Activated CD8-positive, alpha-beta memory T cell treated with anti-CD3 and anti-CD28 coated beads, Interleukin-2, amount 50 U/mL, for 1 hour (primary cell): ENCODE data around the gene CNTNAP2.

Experiments used
- DNase-seq: peaks from one replicate; pipeline ENCODE4 v3.0.0-alpha.2; 2020; ENCODE audit errors: extremely low read depth

The CNTNAP2 gene

DNA sequence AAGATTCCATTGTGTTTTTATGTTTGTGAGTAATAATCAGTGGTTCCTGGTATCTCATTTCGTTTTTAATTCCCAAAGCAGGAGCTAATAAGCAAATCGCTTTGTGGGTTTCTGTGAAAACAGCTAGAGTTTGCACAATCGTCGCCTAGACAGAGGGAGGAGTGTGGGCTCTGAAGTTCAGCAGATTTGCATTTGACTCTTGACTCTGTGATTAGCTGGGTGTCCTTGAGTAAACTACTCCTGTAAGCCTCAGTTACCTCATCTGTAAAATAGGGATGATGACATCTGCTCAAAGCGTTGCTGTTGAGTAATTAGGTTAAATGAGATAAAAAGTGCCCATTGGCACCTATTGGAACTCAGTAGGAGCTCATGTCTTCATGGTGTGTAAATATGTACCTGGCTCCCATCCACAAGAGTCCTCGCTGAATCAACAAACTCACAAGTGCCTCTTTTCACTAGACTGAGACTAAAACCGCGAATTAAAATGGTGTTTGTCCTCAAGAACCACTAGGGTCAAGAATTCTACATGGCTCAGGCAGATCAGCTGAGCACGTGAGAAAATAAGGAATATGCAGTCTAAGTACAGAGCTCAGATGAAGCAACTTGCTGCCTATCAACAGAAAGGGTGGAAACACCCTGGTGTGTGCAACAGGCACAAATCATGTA, 2088.2 kb downstream of the CNTNAP2 start:
- DNase-seq: no peak

DNA sequence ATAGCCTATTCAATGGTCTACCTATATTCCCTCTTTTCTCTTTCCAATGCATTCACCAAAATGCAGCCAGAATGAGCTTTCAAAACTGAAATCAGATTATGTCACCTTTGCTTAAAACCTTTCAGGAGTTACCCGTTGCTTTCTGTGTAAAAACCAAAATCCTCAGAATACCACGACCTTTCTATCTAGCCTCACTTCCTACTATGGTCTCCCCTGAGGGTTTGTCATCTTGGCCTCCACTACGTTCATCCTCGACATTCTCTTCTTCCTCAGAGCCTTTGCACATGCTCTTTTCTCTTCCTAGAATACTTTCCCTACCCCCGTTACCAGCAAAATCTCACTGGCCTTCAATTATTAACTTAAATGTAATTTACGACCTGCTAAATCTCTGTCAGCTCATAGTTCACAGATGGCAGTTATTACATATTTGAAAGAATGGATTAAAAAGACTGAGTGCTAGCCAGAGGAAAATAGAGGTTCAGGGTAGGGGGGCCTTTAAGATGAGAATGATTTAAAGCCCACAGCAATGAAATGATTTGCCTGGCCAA, 2093.1 kb downstream of the CNTNAP2 start:
- no peak for DNase-seq

DNA sequence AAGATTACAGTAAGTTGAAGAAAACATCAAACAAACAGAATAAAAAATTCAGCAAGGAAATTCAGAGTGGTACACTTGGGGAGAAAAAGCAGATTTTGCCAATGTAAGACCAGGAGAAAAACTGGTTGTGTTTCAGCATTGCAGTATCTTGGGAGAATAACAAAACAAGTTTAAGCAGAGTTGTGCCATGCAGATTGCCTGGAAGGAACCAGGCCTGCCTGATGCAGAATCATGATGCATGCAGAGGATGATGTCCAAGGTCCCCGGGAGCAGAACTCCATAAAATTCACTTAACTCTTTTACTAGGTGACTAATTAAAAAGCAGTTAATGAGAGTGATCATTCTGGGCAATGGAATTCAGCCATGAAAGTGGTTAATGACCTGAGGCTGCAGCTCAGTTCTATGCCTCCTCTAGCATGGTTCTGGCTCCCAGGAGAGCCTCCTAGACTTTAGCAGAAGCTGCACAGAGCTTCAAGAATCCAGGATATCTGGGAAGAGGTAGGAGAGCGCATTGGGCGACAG, 2094.3 kb downstream of the CNTNAP2 start:
- DNase-seq: no peak

DNA sequence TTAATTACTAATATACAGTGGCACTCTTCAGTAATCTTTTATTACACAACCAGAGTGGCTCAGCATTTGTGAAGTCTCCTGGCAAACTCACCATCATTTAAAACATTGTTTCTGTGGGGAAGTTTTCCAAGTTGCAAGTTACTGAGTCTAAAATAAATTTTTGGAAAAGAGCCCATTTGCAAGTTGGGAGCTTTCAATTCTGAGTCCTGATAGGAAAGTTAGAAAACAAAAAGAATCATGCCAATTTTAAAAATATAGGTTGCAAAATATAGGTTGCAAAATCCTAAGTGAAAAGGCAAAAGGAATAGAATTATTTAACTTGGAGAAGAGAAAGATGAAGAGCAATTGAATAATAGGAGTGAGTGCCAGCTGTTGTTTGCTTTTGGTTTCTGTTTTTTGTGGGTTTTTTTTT, 2095.1 kb downstream of the CNTNAP2 start:
- no peak for DNase-seq

DNA sequence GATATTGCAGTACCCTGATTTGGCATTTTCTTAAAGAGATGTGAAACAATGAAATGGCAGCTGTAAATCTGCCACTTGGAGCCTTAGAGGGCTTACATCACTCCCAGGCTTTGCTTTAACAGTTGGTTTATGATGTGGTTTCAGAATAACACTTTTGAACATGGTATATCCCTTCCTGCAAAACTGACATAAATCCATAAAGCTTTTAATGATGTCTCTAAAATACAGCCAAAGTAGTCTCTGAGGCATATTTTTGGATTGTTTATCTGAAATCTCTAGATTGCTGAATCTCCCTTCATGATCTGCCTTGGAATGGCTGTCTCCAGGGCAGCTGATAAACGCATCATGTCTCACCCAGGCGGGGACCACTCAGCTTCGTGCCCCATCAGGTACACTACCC, 2096.1 kb downstream of the CNTNAP2 start:
- DNase-seq: no peak

DNA sequence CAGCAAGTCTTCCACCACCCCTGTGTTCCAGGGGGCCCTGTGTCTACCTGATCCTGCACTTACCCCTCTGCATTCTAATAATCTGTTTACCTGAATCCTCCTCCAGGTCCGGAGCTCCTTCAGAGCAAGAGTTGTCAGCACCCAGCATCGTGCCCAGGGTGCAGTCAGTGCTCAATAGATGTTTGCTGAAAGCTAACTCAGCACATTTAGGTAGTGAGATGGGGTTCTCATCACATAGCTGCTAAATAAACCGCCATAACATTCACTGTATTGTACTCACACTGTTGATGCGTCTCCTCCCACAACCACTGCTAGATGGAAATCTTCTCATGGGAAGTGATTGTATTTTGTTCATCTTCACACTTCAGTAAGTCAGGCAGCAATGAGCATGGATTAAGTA, 2097.5 kb downstream of the CNTNAP2 start:
- DNase-seq: no peak

DNA sequence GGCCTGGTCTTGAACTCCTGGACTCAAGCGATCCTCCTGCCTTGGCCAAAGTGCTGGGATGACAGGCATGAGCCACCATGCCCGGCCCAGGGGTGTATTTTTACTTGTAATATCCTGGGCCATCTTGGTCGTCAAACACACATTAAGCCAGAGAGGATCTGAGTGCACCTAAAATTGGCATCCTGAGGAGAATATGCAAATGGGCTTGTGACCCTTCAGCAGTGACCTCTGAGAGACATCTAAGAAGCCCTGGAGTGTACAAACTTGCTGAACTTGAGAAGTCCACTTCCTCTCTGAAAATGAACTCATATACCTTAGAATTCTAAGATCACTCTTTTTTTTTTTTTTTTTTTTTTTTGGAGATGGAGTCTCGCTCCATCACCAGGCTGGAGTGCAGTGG, 2102.0 kb downstream of the CNTNAP2 start:
- DNase-seq: no peak

DNA sequence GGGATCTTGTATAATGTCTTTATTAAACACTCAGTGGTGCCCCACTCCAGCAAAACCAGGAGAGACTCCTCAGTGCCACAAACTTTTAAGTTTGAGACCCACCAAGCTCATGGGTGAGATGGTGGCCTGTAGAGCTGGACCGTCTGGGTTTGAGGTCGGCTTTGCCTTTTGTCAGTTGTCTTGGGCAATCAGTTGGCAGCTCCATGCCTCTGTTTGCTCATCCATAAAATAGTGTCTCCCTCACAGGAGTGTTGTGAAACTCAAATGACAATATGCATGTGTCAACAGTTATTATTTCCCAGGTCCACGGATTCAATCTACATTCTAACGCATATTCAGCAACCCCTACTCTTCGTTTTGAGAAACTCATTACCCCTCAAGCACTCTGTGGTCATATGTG, 2106.1 kb downstream of the CNTNAP2 start:
- DNase-seq: no peak

DNA sequence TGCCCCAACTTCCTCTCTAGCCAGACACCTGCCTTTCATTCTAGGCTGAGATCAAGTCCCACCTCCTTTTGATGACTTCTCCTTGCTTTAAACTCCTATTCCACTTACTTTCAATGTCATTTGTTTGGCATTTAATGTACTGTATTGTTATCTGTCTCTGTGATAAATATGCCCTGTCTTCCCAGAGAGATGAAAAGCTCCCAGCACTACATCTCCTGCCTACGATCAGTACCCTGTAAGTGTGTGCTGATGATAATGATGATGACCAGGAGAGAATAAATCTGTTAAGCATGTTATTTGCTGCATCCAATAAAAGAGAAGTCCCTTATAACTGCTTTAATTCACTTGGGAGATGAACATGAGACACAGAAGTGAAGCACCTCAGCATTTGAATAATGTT, 2106.6 kb downstream of the CNTNAP2 start:
- no peak for DNase-seq

DNA sequence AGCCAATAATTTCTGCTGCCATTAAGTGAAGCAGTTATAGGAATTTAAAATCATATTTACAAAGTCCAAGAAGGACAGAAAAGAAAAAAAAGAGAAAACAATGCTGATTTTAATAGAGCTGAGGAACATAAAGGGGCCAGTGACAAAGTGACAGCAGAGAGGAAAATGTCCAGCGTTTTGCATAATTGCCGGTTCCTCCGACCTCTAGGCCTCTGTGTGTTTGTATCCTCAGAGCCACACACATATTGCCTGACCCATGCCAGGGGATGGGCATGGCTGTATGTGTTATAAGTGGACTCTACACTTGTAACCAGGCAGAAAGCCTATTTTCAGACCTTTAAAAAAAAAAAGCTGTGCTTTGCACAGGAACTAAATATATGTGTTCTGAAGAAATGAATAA, 2107.1 kb downstream of the CNTNAP2 start:
- no peak for DNase-seq

DNA sequence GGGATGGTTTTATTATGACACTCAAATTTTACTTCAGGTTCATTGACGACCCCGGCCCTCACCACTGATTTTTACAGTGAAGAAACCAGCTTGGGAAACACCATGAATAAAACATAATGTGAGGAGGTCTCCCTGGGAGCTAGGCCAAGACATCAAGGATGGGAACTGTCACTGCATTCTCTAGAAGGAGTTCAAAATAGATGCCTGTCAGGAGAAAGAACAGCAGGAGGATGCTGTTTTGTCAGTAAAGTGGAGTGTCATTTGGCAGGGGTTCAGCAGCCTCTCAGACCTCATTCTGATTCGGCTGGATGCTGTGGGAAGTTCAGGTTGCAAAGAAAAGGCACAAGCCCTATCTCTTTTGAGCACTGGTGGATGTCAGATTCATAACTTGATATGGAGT, 2113.7 kb downstream of the CNTNAP2 start:
- DNase-seq: no peak

DNA sequence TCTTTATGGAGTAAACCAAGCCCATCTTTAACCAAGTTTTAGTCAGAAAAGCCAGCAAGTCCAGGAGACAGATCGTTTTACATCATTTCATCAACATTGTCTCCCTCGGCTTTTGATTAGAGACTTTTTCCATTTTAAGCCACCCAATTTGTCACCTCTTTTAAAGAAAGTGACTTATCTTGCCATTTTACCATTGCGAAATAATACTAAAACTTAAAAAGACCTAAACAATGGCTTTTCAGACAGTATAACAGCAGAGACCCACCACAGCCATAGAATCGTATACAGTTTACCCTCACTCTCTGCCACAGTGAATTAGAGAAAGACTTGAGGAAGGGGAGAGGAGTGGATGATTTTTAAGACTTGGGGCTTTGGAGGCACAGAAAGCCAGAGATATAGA, 2114.3 kb downstream of the CNTNAP2 start:
- DNase-seq: no peak

DNA sequence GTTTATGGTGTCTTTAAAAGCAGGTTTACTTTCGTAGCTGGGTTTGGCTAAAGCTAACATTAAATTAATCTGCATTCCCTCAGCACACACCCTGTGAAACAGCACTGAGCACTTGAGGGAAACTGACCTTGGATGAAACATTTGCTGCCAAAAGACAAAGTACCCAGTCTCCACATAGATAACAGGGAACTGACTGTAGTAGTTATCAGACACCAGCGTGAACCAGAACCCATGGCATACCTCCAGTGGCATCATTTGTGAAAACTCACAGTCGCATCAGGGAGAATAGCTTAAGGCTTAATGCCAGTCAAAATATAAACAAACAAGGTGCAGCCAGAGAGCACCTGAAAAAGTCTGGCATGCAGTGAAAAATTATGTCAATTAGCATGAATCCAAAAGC, 2116.2 kb downstream of the CNTNAP2 start:
- DNase-seq: no peak

DNA sequence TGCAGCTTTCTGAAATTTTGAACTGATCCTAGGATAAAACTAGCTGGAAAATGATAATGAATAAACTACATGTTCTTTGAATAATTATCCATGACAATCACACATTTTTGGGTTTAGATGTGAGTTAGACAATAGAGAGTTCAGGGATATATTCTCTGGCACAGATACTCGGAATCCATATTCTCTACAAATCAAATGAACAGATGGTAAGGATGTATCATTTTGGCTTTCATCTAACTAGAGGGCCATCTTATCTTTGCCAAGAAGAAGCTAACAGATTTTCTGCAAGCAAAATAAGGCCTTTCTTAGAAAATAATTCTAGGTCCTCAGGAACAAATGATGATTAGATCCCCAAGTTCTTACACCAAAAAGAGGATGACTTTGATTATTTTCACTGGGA, 2118.1 kb downstream of the CNTNAP2 start:
- no peak for DNase-seq

DNA sequence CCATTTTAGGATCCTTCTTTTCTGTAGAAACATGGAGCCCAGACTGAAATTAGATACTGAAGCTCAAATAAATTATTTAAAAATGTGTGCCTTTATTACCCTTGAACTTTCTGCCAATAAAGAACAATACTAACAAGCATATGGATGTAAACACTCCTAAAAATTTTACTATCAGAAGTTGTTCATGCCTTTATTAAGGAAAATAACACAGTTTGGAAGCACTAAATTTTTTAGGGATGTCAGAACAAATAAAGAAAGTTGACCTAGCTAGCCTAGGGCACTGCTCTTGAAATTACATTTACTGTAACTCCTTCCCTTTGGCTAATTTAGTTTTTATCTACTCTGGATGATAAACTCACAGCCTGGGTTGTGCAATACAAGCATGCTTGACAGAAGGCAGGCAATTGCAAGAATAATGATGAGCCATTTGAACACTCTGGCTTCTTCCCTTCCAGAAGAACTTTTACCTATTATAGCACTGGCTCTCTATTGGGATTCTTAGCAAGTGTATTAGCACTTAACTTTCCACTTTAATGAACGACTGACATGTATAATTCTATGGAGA, 2122.2 kb downstream of the CNTNAP2 start:
- DNase-seq: no peak

DNA sequence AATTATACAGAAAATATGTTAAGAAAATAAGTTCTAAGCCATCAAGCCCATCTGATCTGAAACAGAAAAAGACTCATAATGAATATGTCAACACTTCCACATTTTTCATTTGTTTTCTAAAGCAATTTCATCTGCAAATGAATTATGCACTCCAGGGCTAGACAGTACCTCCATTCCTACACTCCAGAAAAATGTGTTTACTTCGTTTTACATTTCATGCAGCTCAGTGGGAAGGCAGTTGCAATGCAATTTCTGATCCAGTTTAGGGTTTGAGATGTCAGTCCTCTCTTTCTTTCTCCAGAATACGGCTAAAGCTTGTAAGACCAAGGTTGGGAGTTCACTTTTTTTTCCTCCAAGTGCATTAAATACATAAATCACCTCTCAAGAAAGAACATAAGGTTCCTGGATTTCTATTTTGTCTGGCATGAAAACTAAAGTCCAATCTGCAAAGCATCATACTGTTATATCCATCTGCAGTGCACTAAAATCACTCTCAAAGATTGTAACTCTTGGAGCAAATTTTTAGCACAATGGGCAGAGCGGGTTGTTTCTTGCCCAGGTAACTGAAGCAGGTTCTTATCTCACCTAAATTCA, 2125.2 kb downstream of the CNTNAP2 start:
- DNase-seq: no peak

DNA sequence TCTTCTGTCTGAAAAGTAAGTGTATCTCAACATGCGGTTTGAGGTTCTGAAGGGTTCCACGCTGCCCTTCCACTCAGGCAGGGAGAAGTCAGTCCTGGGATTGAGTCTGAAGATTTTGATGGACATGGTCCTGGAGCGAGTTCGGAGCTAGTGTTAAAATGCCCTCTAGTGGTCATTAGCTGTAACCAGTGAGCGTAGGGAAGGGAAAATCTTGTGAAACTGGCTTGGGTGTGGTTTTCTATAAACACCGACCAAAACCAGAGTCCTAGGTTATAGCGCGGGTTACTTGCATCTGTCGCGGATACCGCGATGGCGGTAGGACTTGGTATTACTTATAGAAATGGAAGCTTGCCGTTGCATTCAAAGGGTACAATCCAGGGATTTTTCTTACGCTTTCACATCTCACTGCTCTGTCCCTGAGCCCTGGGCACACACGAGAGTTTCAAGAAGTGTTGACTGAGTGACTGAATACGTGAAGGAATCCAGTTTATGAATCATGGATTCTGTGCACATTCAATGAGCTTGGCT, 2125.8 kb downstream of the CNTNAP2 start:
- DNase-seq: no peak

DNA sequence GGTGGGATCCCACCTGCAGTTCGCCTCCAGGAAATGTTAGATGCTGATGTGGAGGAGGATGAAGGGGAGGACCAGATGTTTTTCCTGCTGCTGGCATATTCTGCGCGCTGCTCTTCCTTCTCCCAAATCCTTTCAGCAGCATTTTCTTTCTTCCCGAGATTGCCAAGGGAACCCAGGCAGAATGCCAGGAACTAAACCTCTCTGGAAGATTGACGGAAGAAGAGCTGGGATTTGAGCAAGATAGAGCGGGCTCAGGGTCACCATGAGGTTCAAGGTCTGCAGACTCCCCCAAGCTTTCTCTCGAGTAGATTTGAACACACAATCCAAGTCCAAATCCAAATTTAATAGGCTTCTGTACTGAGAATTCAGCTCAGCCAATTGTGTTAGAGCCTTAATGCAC, 2128.8 kb downstream of the CNTNAP2 start:
- DNase-seq: no peak

DNA sequence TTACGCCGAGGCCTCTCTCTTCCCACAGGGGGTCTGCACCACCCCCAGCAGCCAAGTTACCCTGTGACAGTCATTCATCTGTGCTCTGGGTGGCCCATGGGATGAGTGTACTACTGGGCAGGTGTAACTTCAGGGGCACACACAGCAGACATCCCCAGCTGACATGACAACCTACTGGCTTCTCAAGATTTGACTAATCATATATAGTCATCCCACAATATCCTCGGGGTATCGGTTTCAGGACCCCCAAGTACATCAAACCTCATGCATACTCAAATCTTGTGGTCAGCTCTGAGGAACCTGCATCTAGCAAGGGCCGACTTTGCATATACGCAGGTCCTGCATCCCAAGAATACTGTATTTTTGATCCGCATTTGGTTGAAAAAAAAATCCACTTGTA, 2137.0 kb downstream of the CNTNAP2 start:
- no peak for DNase-seq

DNA sequence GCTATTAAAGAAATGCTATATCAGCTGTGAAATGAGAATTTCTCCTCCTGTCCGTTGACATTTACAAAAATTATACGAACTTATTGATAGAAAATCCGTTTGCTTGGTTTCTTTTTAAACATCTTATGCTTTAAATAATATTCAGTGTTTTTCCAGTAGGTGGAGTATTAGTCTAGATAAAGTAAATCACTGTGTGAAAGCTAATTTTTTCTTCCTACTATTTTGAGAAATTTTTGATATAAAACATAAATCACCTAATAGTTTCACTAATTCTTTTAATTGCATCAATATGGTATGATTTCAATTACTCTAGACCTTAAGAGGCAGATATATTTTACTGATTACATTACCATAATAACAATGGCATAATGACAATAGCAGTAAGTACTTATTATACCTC, 2138.7 kb downstream of the CNTNAP2 start:
- DNase-seq: no peak

DNA sequence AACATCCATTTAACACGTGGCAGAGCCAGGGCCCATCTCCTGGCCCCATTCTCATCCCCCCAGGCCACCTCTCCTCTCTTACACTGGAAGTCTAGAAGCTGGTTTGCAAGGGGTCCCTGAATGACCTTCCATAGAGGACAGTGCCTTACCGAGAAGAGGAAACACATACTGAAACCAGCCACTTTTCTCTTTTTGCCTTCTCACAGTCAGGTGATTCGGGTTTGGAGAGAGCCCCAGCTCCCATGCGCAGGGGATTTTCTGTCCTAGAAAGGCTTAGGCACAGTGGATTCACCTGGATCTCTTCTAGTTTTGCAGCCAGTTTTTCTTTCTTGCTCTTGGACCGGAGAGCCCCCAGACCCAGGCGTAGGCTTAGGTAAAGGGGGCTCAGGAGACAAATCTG, 2139.8 kb downstream of the CNTNAP2 start:
- no peak for DNase-seq

DNA sequence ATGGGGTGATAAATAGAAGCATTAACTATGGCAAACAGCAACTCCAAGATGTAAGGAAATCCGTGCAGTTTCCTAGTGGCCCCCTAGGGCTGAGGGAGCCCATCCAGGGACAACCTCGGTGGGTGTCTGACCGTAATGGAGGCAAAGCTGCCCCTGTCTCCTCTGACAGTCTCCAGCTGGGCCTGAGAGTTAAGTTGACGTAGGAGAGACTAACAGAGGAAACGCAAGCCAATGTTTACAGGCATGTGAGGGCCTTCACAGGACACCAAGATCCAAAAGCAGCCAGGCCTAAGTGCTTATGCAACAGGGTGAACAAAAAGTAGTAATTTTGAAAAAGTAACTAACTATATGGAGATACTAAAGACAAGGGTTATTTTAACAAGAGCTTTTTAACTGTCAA, 2144.0 kb downstream of the CNTNAP2 start:
- DNase-seq: no peak

DNA sequence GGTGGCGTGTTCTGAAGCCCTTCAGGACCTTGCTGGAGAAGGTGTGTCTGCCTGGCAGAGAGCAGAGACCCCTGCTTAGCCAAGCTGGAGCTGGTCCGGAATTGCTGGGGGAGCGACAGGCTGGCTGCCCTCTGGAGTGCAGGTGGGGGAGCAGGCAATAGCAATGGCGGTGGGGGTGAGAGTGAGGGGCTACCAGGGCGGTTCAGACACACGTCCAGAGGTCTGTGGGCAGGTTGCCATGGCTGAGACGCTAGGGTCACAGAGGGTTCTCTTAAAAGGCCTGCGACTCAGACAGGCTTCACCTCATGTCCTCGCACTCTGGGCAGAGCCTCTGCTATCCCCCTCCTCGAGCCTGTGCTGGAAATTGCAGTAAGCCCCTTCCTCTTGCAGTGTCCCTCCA, 2144.9 kb downstream of the CNTNAP2 start:
- DNase-seq: no peak
